GM18520 (cell line): ENCODE results near the gene MRTFA.
"Not testable (repeated sequence)": the region's sequence is repeated elsewhere in the genome, so short reads cannot be mapped to it uniquely, and the experiment has no call there.

Experiments used
- ATAC-seq: cut with Tn5 transposase; IDR thresholded peaks from one replicate; pipeline ENCODE4 v1.9.1; 2021; ENCODE audit not compliant: unreplicated experiment

Gene MRTFA

DNA sequence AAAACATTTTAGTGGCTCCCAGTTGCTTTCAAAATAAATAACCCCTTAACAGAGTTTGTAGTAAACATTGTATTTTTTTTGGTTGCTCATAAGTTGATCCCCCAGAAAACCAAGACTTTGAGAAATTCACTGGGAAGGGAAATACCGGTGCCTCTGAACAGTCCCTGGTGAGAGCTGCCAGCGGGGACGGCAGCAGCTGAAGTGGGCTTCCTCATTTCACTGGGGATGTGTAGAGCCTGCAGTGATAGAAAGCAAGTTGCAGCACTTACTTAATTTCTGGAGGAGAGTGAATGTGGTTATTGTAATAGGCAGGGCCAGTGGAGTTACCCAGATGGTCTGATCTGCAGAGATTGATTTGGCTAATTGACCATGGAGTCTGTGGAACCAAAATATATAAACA, 24.2 kb upstream of the MRTFA start:
- ATAC-seq, result no peak

DNA sequence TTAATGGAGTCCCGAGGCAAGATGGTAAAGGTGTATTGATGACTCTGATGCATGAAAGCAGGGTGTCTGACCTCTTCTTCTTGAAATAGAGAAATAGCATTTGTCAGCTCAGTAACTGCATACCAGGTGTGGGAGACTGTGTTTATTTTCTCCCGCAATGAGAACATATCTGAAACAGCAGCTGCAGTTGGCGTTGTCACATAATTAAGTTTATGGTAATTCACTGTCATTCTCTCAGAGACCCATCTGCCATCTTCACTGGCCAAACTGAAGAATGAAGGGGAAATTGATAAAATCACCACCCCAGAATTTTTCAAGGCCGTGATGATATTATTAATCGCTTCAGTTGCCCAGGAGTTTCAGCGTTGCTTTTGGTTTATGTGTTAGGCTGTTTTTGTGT, 22.6 kb upstream of the MRTFA start:
- no peak for ATAC-seq

DNA sequence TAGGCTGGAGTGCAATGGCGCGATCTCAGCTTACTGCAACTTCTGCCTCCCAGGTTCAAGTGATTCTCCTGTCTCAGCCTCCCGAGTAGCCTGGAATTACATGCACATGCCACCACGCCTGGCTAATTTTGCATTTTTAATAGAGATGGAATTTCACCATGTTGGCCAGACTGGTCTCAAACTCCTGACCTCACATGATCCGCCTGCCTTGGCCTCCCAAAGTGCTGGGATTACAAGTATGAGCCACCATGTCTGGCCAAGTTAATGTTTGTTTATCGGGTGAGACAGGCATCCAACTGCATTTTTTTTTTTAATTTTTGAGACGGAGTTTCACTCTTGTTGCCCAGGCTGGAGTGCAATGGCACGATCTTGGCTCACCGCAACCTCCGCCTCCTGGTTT, 20.1 kb upstream of the MRTFA start:
- not testable (repeated sequence) for ATAC-seq

DNA sequence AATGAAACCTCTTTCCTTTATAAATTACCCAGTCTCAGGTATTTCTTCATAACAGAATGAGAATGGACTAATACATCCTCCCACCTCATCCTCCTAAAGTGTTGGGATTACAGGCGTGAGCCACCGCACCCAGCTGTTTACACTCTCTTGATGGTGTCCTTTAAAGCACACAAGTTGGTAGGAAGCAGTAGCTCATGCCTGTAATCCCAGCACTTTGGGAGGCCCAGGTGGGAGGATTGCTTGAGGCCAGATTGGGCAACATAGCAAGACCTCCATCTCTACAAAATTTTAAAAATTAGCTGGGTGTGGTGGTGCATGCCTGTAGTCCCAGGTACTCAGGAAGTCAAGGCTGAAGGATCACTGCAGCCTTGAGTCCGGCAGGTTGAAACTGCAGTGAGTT, 19.4 kb upstream of the MRTFA start:
- not testable (repeated sequence) for ATAC-seq

DNA sequence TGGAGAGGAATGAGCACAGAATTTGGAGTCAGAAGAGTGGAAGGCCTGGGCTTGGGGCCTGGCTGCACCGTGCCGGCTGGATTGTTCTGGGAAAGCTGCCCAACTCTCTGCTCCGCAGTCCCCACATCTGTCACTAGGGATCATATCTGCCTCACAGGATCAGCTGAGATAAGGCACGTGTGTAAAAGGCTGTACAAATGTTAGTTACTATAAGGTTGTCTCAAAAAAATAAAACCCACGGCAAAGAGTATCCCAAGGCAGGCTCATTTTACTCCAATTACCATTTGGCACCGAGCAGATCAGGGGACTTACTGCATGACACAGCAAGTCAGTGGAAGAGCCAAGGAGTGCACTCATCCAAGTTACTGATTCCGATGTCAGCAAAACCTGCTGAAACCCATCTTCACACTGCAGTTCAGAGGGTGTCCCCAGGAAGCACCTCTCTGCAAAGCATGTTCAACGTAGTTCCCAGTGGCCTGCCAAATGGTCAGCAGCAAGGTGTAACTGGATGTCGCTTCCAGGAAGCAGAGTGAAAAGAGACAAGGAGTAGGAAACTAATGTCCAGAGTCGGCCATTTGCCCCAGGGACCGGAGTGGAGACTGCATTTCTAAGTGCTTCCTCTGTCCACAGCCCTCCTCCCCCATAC, 18.1 kb upstream of the MRTFA start:
- no peak for ATAC-seq

DNA sequence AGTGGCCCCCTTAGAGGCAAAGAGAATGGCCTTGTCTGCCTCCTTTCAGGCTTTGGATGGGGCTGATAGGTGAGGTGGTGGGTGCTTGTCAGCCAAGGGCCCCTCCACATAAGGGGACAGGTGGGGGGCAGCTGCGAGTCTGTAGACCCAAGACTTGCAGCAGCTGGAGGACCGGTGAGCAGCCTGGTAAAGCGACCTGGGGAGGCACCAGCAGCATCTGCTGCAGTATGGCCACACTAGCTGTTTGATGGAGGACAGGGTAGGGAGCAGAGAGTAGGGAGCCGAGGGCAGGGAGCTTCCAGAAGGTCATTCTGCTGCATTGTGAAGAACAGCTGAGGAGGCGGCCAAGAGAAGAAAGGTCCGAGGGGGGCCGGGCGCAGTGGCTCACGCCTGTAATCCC, 16.8 kb upstream of the MRTFA start:
- no peak for ATAC-seq

DNA sequence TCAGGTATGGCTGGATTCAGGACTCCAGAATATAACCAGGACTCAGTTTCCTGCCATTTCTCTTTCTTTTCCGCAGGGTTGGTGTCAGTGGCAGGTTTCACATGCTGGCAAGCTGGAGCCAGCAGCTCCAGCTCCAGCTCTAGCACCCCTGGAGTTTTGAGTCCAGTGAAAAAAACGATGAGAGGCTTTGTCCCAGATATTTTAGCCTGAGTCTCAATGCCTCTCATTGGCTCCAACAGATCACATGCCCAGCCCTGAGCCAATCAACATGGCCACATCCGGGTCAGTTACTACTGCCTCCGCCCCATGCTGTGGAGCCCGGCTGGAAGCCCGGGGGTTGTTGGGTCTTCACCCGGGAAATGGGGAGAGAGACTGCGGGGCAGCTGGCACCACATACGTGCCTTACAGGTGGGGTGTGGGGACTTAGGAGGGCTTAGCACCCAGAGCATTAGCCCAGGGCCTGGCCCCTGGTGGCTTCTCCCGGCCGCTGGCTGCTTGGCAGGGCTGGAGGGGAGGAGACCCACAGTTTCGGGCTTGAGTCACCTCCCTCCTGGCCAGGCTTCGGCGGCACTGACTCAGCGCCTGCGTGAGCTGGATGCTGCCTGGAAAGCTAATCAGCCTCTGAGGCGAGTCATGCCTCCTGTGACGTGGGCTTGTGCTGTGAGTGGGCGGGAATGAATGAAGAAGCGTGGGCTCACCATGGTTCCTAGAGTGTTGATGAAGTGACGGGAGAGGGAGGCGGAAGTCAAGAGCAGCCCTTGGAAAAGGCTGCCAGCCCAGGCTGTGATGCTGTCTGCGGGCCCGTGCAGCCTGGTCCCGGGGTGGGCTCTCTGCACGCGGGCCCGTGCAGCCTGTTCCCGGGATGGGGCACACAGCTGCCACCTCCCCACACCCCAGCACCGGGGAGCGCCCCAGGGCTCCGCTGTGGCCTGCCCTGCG, 15.3 kb upstream of the MRTFA start:
- ATAC-seq, result no peak

DNA sequence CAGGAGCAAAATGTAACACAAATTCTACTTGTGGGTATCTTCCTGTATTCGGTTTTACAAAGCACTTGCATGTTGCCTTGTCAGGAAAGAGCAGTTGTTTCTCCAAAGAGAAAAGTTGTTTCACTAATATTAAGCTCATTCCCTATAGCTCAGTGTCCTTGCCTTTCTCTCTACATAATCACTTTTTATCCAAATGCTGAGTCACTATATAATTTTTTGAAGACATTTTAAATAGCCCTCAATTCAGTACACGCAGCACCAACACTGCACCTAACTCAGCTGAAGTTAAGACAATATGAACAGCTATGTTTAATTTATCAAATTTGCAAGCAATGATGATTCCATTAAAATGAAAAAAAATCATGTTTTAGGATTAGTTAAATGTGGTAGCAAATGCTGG, 14.5 kb upstream of the MRTFA start:
- ATAC-seq, result no peak

DNA sequence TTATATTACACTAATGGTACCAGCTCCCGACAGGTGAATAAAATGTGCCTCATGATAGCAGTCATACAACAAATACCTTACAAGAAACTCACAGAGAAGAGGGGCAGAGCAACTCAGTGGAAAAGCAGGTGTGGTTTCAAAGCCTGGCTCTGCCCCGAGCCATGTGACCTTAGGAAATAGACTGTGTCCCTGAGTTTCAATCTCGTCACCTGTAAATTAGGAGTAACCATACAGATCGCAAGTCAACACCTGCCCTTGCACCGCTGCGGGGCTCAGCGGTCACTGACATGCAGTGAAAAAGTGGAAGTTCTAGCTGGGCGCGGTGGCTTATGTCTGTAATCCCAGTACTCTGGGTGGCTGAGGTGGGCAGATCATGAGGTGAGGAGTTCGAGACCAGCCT, 11.9 kb upstream of the MRTFA start:
- ATAC-seq, result no peak

DNA sequence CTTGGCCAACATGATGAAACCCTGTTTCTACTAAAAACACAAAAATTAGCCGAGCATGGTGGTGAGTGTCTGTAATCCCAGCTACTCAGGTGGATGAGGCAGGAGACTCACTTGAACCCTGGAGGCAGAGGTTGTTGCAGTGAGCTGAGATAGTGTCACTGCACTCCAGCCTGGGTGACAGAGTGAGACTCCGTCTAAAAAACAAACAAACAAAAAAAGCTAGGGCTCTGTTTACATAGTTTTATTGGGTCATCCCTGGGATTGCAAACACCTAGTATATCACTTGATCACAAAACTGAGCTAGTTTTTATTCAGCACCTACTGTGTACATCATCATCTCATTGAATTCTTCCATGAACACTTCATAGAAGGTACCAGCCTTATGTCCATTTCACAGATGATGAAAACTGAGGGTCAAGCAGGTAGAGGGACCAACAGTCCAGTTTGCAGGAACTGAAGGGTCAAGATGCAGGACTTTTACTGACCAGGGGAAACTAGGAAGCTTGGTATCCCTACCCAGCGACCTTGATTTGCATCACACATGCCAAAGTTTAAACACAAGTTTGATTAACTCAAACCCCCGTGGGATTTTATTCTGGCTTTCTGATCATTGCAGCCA, 9.2 kb upstream of the MRTFA start:
- no peak for ATAC-seq

DNA sequence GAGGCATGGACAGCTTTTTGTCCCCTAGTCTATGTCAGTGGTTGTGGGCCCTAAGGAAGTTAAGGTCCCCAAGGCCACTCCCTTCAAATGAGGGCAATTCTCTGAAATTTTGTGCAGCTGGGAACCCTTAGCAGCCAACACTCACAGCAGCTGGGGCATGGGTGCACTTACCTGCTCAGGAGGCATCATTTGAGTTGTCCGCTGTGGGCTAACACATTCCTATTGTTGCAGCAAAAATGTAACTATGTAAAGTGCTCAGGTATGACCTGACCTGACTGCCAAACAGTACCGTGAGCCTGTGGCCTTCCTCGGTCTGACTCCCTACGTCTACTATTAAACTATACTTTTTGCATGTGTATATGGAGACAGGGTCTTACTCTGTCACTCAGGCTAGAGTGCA, 5.8 kb upstream of the MRTFA start:
- no peak for ATAC-seq

DNA sequence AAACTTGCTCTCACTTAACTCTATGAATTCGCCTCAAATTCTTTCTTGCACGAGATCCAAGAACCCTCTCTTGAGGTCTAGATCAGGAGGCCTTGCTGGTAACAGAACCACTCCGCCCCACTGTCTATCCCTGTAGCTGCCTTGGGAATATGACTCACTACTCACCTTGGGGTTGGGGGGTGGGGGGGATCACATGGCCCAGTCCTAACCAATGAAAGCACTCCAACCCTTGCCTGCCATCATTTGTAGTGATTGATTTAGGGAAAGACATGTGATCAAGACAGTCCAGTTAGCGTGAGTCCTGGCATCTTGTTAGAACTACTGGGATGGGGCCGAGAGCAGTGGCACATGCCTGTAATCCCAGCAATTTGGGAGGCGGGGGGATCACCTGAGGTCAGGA, 4.8 kb upstream of the MRTFA start:
- no peak for ATAC-seq

DNA sequence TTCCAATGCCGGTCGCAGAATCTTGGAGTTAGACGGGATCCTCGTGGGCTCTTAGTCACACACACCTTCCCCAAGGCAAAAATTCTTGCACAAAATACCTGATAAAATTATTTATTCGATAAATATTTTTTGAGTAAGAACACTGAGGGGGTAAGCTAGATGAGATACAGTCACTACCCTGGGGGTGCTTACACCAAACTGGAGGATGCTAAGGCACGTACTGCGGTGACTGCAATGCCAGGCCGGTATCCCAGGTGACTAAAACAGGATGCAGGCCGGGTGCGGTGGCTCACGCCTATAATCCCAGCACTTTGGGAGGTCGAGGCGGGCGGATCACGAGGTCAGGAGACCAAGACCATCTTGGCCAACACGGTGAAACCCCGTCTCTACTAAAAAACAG, 1.7 kb upstream of the MRTFA start:
- no peak for ATAC-seq

DNA sequence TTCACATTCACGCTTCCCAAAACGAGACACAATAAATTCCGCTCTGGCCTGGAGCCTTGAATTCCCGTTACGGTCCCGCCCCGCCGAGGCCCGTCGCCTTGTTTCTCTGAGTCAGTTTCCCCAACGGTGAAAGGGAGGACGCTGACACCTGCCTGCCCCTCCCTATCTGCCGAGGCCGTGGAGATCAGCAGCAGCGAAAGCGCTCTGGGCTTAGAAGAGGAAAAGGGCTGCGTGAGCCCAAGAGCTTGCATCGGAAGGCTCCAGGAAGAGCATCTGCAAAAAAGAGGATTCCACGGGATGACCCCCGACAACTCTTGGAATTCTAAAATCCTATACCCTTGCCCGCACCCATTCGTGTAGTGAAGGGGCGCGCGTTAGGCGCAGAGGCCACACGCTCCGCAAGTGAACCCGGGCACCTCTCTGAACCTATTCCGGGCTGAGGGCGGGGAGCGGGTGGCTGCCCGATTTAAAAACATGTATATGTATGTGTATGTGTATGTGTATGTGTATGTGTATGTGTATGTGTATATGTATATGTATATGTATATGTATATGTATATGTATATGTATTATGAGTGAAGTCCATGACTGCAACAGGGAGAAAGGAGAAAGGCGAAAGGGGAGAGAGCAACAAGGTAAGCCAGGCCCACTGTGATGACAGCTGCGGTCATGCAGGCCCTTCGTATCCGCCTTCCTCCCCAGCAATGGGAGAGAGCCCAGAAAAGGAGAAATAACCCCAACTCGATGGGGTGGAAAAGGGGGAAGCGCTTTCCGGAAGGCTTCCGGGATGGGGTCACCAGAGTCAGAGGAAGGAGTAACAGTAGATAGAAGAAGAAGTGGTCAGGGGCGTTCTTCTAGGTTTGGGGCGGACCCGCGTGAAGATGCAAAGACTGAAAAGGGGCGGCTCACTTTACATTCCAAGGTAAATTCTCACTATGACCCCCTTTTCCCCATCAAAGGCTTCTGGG, 948 bp upstream of the MRTFA start:
- ATAC-seq, result no peak

DNA sequence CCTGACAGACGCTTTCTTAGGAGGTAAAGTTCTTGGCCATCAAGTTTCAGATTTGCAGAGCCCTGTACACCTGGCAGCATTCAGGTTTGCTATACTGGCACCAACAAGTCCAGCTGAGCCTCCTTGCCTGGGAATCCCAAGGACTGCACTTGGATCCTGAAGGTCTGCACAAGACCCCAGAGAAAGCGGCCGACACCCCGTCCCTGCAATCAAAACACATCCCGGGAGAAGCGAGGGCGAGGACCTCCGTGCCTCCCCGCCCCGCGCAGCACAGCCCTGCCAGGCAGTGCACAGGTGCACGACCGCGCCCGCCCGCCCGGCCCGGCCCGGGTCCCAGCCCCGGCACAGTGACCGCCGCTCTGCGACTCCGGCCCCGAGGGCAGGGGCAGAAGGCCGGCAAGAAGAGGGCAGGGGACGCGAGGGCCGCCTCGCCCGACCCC, 559 bp downstream of the MRTFA start:
- ATAC-seq, result peak; percentile 2

DNA sequence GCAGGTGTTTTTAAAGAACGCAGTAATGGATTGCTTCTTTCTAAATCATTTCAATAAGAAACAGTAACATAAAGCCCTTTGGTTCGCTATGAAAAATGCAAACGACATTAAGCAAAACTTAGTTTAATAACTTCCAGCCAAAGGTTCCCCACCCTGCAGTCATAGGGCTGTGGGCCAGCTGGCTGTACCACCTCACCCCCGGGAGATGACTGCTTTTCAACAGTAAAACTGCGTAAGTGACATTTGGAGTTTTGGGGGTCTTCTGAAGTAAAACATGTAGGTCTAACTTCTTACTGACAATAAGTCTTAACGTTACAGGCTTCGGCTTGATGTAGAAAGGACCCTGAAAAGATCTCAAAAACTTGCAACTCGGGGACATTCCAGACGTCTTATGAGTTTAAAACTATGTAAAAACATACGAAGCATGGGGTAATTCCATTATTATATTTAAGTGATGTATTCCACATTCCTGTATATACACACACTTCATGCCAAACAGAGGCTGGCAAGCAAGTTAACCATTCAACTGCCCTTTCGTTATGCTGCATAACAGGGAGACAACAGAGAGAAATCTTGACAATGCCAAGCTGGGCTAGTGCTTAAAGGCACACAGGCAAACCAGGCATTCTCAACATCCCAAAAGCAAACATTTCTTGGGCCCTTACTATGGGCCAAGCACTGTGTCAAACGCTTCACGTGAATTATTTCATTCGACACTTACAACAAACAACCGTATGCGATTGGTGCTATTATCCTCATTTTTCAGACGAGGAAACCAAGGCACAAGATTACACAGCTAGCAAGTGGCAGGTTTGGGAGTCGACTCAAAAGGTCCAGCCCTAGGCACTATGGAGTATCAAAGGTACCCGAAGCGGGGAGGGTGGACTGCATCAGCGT, 1.2 kb downstream of the MRTFA start:
- ATAC-seq, result no peak

DNA sequence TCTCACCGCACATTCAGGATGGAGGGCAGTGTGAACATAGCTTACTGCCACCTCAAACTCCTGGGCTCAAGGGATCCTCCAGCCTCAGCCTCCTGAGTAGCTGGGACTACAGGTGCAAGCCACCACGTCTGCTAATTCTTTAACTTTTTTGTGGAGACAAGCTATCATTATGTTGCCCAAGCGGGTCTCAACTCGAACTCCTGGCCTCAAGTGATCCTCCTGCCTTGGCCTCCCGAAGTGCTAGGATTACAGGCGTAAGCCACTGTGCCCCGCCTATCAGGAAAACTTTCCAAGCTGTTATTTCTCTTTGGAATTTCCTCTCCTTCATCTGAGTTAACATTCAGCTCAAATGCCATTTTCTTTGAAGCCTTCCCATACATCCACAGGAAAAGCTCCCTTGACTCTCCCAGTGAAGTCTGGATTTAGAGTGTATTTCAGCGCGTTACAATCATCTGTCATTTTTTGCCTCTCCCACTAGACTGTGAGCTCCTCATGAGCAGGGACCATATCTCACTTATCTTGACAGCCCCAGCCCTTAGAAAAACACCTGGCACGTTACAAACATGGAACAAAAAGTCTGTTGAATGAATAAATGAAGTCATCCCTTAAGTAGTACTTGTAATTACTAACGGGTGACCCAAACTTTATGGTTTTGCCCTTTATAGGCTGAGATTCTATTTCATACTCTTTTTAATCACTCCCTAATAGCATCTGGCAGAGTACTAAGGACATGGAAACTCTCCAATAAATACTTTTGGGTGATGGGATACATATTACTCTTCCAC, 2.2 kb downstream of the MRTFA start:
- ATAC-seq, result no peak

DNA sequence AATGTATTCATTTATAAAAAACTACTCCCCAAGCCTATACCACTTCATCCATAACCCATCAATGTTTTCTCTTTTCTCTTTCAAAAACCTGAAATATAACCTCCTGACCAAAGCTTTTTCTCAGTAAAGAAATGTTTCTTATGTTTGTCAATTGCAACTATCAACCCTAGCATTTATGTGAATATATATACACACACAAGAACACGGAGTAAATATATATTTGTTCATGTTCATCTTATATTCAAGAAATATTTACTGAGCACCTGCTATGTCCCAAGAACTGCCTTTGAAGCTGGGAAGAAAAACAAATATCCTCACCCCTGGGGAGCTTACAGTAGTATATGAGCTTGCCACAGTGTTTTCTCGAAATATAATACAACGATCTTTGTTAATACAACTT, 3.5 kb downstream of the MRTFA start:
- no peak for ATAC-seq

DNA sequence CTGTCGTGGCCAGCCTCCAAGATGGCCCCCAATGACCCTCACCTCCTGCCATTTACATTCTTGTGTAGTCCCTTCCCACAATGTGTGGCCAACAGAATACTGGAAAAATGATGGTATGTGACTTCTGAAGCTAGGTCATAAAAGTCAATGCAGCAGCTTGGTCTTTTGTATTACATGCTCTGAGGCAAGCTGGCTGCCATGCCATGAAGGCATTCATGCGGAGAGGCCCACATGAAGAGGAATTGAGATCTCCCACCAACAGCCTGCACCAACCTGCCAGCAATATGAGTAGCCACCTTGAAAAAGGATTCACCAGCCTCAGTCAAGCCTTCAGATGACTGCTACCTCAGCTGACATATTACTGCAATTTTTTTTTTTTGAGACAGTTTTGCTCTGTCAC, 4.6 kb downstream of the MRTFA start:
- ATAC-seq, result no peak
